NCI-H146 treated with DMSO at 0.1 percent for 48 hours (cell line): ENCODE data around the gene ZNF778.
"Not testable (repeated sequence)": the region's sequence is repeated elsewhere in the genome, so short reads cannot be mapped to it uniquely, and the experiment has no call there.

Experiments used
- DNase-seq: peaks from one replicate; lab custom pipeline; 2025; ENCODE audit not compliant: unreplicated experiment; lab: John Stamatoyannopoulos, UW

ZNF778 gene

GRCh38 chr16:89248196-89248982, 30.9 kb downstream of the ZNF778 start:
- DNase-seq, result no peak

GRCh38 chr16:89253548-89254287, 36.2 kb downstream of the ZNF778 start:
- no peak for DNase-seq

- DNase-seq, result no peak
Observed at GRCh38 chr16:89256651-89257254, 39.2 kb downstream of the ZNF778 start.

GRCh38 chr16:89257281-89257731, 39.8 kb downstream of the ZNF778 start:
- DNase-seq, result no peak

- DNase-seq, result no peak
Observed at GRCh38 chr16:89257757-89258465, 40.4 kb downstream of the ZNF778 start.

GRCh38 chr16:89259901-89260300, 42.4 kb downstream of the ZNF778 start:
- not testable (repeated sequence) for DNase-seq

- no peak for DNase-seq
Observed at GRCh38 chr16:89261691-89262563, 44.4 kb downstream of the ZNF778 start.

- no peak for DNase-seq
Observed at GRCh38 chr16:89264800-89265550, 47.5 kb downstream of the ZNF778 start.

- no peak for DNase-seq
Observed at GRCh38 chr16:89265647-89266046, 48.1 kb downstream of the ZNF778 start.

GRCh38 chr16:89266521-89267134, 49.1 kb downstream of the ZNF778 start:
- no peak for DNase-seq

GRCh38 chr16:89267746-89268145, 50.2 kb downstream of the ZNF778 start:
- DNase-seq, result not testable (repeated sequence)

- DNase-seq, result no peak
Observed at GRCh38 chr16:89268585-89268984, 51.1 kb downstream of the ZNF778 start.

GRCh38 chr16:89268987-89269735, 51.7 kb downstream of the ZNF778 start:
- DNase-seq, result no peak

- DNase-seq, result no peak
Observed at GRCh38 chr16:89269805-89270665, 52.5 kb downstream of the ZNF778 start.

GRCh38 chr16:89270666-89271345, 53.3 kb downstream of the ZNF778 start:
- DNase-seq, result no peak

GRCh38 chr16:89272631-89273030, 55.1 kb downstream of the ZNF778 start:
- DNase-seq, result no peak
